Coronary artery (tissue), 2 donors: ENCODE data around the gene PIK3C2G.

Experiments
- DNase-seq: peaks from one replicate; pipeline ENCODE4 v3.0.0-alpha.2; 2017; ENCODE audit warnings: low spot score
- H3K27ac ChIP-seq, 2 donors: fragments of 200-600 bp; sonication (generic); one replicate each; pipeline ENCODE4 v1.5.1; 2016 to 2019
- H3K4me3 ChIP-seq: fragments of 200-600 bp; sonication (generic); 2 replicates; pipeline ENCODE4 v1.5.1; 2016; ENCODE audit warnings: mild to moderate bottlenecking, moderate library complexity
- CTCF ChIP-seq: fragments of 200-600 bp; sonication (generic); IDR thresholded peaks from one replicate; pipeline ENCODE4 v1.5.1; 2019; ENCODE audit warnings: antibody characterized with exemption

Gene PIK3C2G

GRCh38 chr12:18375131-18375530 lies 113.8 kb downstream of the PIK3C2G start:
- TF ChIP-seq CTCF = no peak

GRCh38 chr12:18375583-18375982 lies 114.3 kb downstream of the PIK3C2G start:
- no peak overlapping the region for H3K27ac ChIP-seq
- H3K4me3 ChIP-seq = no peak overlapping the region
- no peak for DNase-seq
- TF ChIP-seq CTCF = no peak

More at GRCh38 chr12:18375131-18375530, 113.8 kb downstream of the PIK3C2G start:
- no peak for DNase-seq
- no peak overlapping the region for H3K4me3 ChIP-seq
- no peak overlapping the region for H3K27ac ChIP-seq

- Histone ChIP-seq H3K27ac (no peak overlapping the region), H3K4me3 (no peak overlapping the region)
- no peak for DNase-seq
- TF ChIP-seq CTCF = no peak
These were observed 121.0 kb downstream of the PIK3C2G start for GRCh38 chr12:18382236-18382885.

GRCh38 chr12:18383203-18383602 lies 121.9 kb downstream of the PIK3C2G start:
- Histone ChIP-seq H3K27ac (peak overlapping the region in 1 of 2 donors; percentile 32), H3K4me3 (peak overlapping the region; percentile 44)
- no peak for DNase-seq
- TF ChIP-seq CTCF = no peak

- TF ChIP-seq CTCF = no peak
- no peak for DNase-seq
These were observed 126.4 kb downstream of the PIK3C2G start for GRCh38 chr12:18387706-18388105.

GRCh38 chr12:18389820-18390219 lies 128.5 kb downstream of the PIK3C2G start:
- TF ChIP-seq CTCF = no peak
- no peak overlapping the region for H3K27ac ChIP-seq
- no peak overlapping the region for H3K4me3 ChIP-seq
- DNase-seq = no peak

More at GRCh38 chr12:18387706-18388105, 126.4 kb downstream of the PIK3C2G start:
- Histone ChIP-seq H3K27ac (no peak overlapping the region), H3K4me3 (no peak overlapping the region)

- no peak overlapping the region for H3K4me3 ChIP-seq
- no peak for TF ChIP-seq CTCF
- no peak for DNase-seq
- H3K27ac ChIP-seq = no peak overlapping the region
These were observed 129.8 kb downstream of the PIK3C2G start for GRCh38 chr12:18391151-18391550.
